Trophoblast cell (in vitro differentiated cells and primary cell): ENCODE results near the gene USP33.

Source experiments
- DNase-seq, 2 donors: peaks; one replicate each; pipeline ENCODE4 v3.0.0-alpha.2; 2016
- H2AFZ ChIP-seq: 2 replicates; pipeline ENCODE4 v1.6.1; 2013; ENCODE audit warnings: low read length, moderate library complexity, mild to moderate bottlenecking; ENCODE audit not compliant: insufficient read depth, poor library complexity
- H2AK5ac ChIP-seq: 2 replicates; pipeline ENCODE4 v1.6.1; 2013; ENCODE audit warnings: mild to moderate bottlenecking, low read length
- H2BK120ac ChIP-seq: 2 replicates; pipeline ENCODE4 v1.6.1; 2013; ENCODE audit warnings: low read length, mild to moderate bottlenecking, moderate library complexity; ENCODE audit not compliant: insufficient read depth, poor library complexity
- H2BK12ac ChIP-seq: 2 replicates; pipeline ENCODE4 v1.6.1; 2013; ENCODE audit warnings: mild to moderate bottlenecking, low read length, moderate library complexity
- H2BK5ac ChIP-seq: 2 replicates; pipeline ENCODE4 v1.6.1; 2013; ENCODE audit warnings: low read length, low read depth, moderate library complexity, mild to moderate bottlenecking; ENCODE audit not compliant: poor library complexity
- H3K14ac ChIP-seq: 2 replicates; pipeline ENCODE4 v1.6.1; 2013; ENCODE audit warnings: mild to moderate bottlenecking, low read length
- H3K18ac ChIP-seq: 2 replicates; pipeline ENCODE4 v1.6.1; 2013; ENCODE audit warnings: mild to moderate bottlenecking, low read length
- H3K23ac ChIP-seq: 2 replicates; pipeline ENCODE4 v1.6.1; 2013; ENCODE audit warnings: low read length
- H3K27ac ChIP-seq: 2 replicates; pipeline ENCODE4 v1.5.1; 2013; ENCODE audit warnings: low read depth, mild to moderate bottlenecking, inconsistent platforms, low read length, moderate library complexity
- H3K27me3 ChIP-seq: 2 replicates; pipeline ENCODE4 v1.6.1; 2013; ENCODE audit warnings: inconsistent platforms, mild to moderate bottlenecking, low read length, moderate library complexity; ENCODE audit not compliant: insufficient read depth
- H3K36me3 ChIP-seq, 2 experiments: 1 replicate in 1 of 2; 2 replicates in 1 of 2; pipeline ENCODE4 v1.6.1; 2013; ENCODE audit warnings: low read length in 2 of 2, mild to moderate bottlenecking in 2 of 2, moderate library complexity in 1 of 2; ENCODE audit not compliant: insufficient read depth in 2 of 2, control insufficient read depth in 1 of 2
- H3K4ac ChIP-seq: 2 replicates; pipeline ENCODE4 v1.6.1; 2013; ENCODE audit warnings: low read depth, mild to moderate bottlenecking, low read length, moderate library complexity
- H3K4me1 ChIP-seq, 2 experiments: 1 replicate in 1 of 2; 2 replicates in 1 of 2; pipeline ENCODE4 v1.6.1; 2013; ENCODE audit warnings: low read length in 2 of 2, mild to moderate bottlenecking in 2 of 2, moderate library complexity in 1 of 2; ENCODE audit not compliant: insufficient read depth in 2 of 2, control insufficient read depth in 1 of 2
- H3K4me2 ChIP-seq: 2 replicates; pipeline ENCODE4 v1.6.1; 2013; ENCODE audit warnings: inconsistent platforms, mild to moderate bottlenecking, low read length, moderate library complexity
- H3K4me3 ChIP-seq: 2 replicates; pipeline ENCODE4 v1.5.1; 2013; ENCODE audit warnings: mild to moderate bottlenecking, low read depth, low read length, inconsistent platforms
- H3K79me1 ChIP-seq: one replicate; pipeline ENCODE4 v1.6.1; 2013; ENCODE audit warnings: low read length
- H3K79me2 ChIP-seq: 2 replicates; pipeline ENCODE4 v1.6.1; 2013; ENCODE audit warnings: low read length, mild to moderate bottlenecking; ENCODE audit not compliant: control insufficient read depth, insufficient read depth, poor library complexity
- H3K9ac ChIP-seq: 2 replicates; pipeline ENCODE4 v1.6.1; 2013; ENCODE audit warnings: mild to moderate bottlenecking, low read length
- H3K9me3 ChIP-seq: 2 replicates; pipeline ENCODE4 v1.6.1; 2013; ENCODE audit warnings: low read depth, mild to moderate bottlenecking, control low read depth, inconsistent platforms, low read length; ENCODE audit not compliant: insufficient read depth
- H4K12ac ChIP-seq: 2 replicates; pipeline ENCODE4 v1.6.1; 2013; ENCODE audit warnings: low read depth, mild to moderate bottlenecking, low read length, moderate library complexity
- H4K8ac ChIP-seq: 2 replicates; pipeline ENCODE4 v1.6.1; 2013; ENCODE audit warnings: low read depth, mild to moderate bottlenecking, low read length, moderate library complexity
- H4K91ac ChIP-seq: one replicate; pipeline ENCODE4 v1.6.1; 2013; ENCODE audit warnings: low read depth, mild to moderate bottlenecking, low read length, moderate library complexity
- WGBS: extraction: QIAGEN DNeasy Blood & Tissue Kit; methylation state at CpG from one replicate; pipeline ENCODE4 v1.1.7; 2013; ENCODE audit warnings: missing lambda C conversion rate; ENCODE audit not compliant: insufficient read length, insufficient coverage; ENCODE audit errors: extremely low coverage; 5-methylcytosine and 5-hydroxymethylcytosine counted together

USP33 gene

DNA sequence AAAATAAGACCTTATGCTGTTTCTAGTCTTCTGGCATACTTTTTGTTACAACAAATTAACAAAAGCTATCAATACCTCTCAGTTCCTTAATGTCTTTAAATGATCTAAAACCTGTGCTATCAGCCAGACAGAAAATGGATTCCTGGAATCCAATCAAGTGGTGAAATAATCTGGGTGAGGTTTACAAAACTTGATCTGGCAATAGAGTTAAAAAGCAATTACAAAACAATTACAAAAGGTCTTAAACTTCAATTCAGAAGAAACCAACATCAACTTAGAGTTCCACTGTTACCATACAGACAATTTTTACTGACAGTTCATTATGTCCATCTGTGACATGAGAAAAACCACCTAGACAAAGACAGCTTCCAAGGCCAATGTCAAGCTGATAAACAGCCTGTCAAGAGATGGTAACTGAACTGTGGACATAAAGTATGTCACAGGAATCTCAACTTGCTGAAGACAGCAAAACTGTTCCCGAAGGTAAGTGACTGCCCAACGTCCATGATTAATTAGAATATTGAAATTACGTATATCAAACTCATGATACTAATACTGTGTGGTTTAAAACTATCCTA is 94.6 kb downstream of the USP33 start:
- Histone ChIP-seq H4K12ac (no peak overlapping the region), H4K8ac (no peak overlapping the region), H3K14ac (no peak overlapping the region), H3K4me3 (no peak overlapping the region), H3K9ac (no peak overlapping the region), H3K4me2 (no peak overlapping the region), H3K18ac (no peak overlapping the region), H3K27ac (no peak overlapping the region), H3K36me3 (no peaks in the 10 kb centered on the region), H3K23ac (no peak overlapping the region), H4K91ac (no peak overlapping the region), H3K79me2 (peaks cover 10% of the 10 kb centered on the region), H2AK5ac (no peak overlapping the region), H2BK12ac (no peak overlapping the region), H3K9me3 (no peaks in the 10 kb centered on the region), H3K4me1 (peaks cover 2 to 4% of the 10 kb centered on the region in 2 experiments), H2BK5ac (no peak overlapping the region), H2AFZ (no peak overlapping the region), H3K27me3 (no peaks in the 10 kb centered on the region), H3K4ac (no peak overlapping the region), H3K79me1 (no peaks in the 10 kb centered on the region), H2BK120ac (no peak overlapping the region)
- WGBS: no CpG with 5 or more reads among the region's 3 CpGs
- DNase-seq: no peak

- Histone ChIP-seq H2AFZ (no peak overlapping the region), H3K14ac (no peak overlapping the region), H3K27me3 (no peaks in the 10 kb centered on the region), H4K91ac (no peak overlapping the region), H3K36me3 (no peaks in the 10 kb centered on the region), H3K9ac (no peak overlapping the region), H4K8ac (no peak overlapping the region), H3K18ac (no peak overlapping the region), H3K23ac (no peak overlapping the region), H2BK120ac (no peak overlapping the region), H3K27ac (no peak overlapping the region), H2BK5ac (no peak overlapping the region), H2BK12ac (no peak overlapping the region), H3K4me1 (no peaks in the 10 kb centered on the region), H3K4me2 (no peak overlapping the region), H3K4me3 (no peak overlapping the region), H2AK5ac (no peak overlapping the region), H3K9me3 (no peaks in the 10 kb centered on the region), H3K4ac (peak overlapping the region; percentile 46), H3K79me1 (no peaks in the 10 kb centered on the region), H4K12ac (no peak overlapping the region), H3K79me2 (peaks cover 11% of the 10 kb centered on the region)
- WGBS: no CpG with 5 or more reads among the region's 4 CpGs
- DNase-seq: no peak
Observed at GRCh38 chr1:77661696-77662095, 98.0 kb downstream of the USP33 start.

GRCh38 chr1:77659879-77660593 is 99.6 kb downstream of the USP33 start:
- Histone ChIP-seq H3K9ac (no peak overlapping the region), H3K4me1 (no peaks in the 10 kb centered on the region), H2BK12ac (no peak overlapping the region), H3K9me3 (no peaks in the 10 kb centered on the region), H3K14ac (no peak overlapping the region), H3K79me2 (peaks cover 7% of the 10 kb centered on the region), H2BK120ac (no peak overlapping the region), H4K91ac (no peak overlapping the region), H3K18ac (no peak overlapping the region), H3K4me2 (no peak overlapping the region), H3K23ac (no peak overlapping the region), H3K36me3 (no peaks in the 10 kb centered on the region), H3K79me1 (no peaks in the 10 kb centered on the region), H4K8ac (no peak overlapping the region), H2BK5ac (no peak overlapping the region), H2AK5ac (no peak overlapping the region), H3K4ac (peak overlapping the region; percentile 67), H3K27me3 (no peaks in the 10 kb centered on the region), H2AFZ (no peak overlapping the region), H4K12ac (no peak overlapping the region), H3K4me3 (no peak overlapping the region), H3K27ac (no peak overlapping the region)
- DNase-seq: no peak
- WGBS: 100% methylated on average over 2 of the region's 4 CpGs

GRCh38 chr1:77658271-77658670 is 101.4 kb downstream of the USP33 start:
- no peak overlapping the region for H4K8ac ChIP-seq
- no peak overlapping the region for H3K23ac ChIP-seq
- no peaks in the 10 kb centered on the region for H3K36me3 ChIP-seq
- no peak overlapping the region for H3K14ac ChIP-seq
- H2AFZ ChIP-seq: no peak overlapping the region
- no peak for DNase-seq
- H3K4me2 ChIP-seq: no peak overlapping the region
- H4K91ac ChIP-seq: no peak overlapping the region
- no peak overlapping the region for H2BK120ac ChIP-seq
- no peak overlapping the region for H2AK5ac ChIP-seq
- H3K9ac ChIP-seq: no peak overlapping the region
- H3K79me2 ChIP-seq: peaks cover 7% of the 10 kb centered on the region
- no peaks in the 10 kb centered on the region for H3K4me1 ChIP-seq
- no peak overlapping the region for H3K4me3 ChIP-seq
- no peak overlapping the region for H2BK5ac ChIP-seq
- WGBS: no CpG with 5 or more reads among the region's 6 CpGs
- H4K12ac ChIP-seq: no peak overlapping the region
- no peaks in the 10 kb centered on the region for H3K27me3 ChIP-seq
- no peaks in the 10 kb centered on the region for H3K9me3 ChIP-seq
- H3K18ac ChIP-seq: no peak overlapping the region
- no peaks in the 10 kb centered on the region for H3K79me1 ChIP-seq
- H3K4ac ChIP-seq: peak overlapping the region; percentile 36
- no peak overlapping the region for H3K27ac ChIP-seq
- H2BK12ac ChIP-seq: no peak overlapping the region
